Hepatocyte (in vitro differentiated cells): Measurements from ENCODE around the gene RBM39.

Experiments used
- CTCF ChIP-seq: fragments of 200-600 bp; sonication (generic); IDR thresholded peaks from 2 replicates; pipeline ENCODE4 v1.5.1; 2016; ENCODE audit warnings: antibody characterized with exemption, mild to moderate bottlenecking; ENCODE audit not compliant: poor library complexity
- EZH2phosphoT487 ChIP-seq: fragments of 200-600 bp; sonication (generic); IDR thresholded peaks from one replicate; pipeline ENCODE4 v1.6.1; 2018; ENCODE audit warnings: antibody characterized with exemption, mild to moderate bottlenecking, low read depth, moderate library complexity; ENCODE audit not compliant: unreplicated experiment, severe bottlenecking

- TF ChIP-seq CTCF (peak; percentile 19), EZH2phosphoT487 (no peak)
These were observed 42.7 kb downstream of the RBM39 start, which contains the start of the genes NFS1 and ROMO1 for GRCh38 chr20:35699127-35699956.
